HG03159 (cell line): ENCODE data around the gene MICAL3.

ENCODE experiments used
- ATAC-seq: cut with Tn5 transposase; IDR thresholded peaks from one replicate; pipeline ENCODE4 v1.9.1; 2021; ENCODE audit warnings: mild to moderate bottlenecking, moderate library complexity; ENCODE audit not compliant: unreplicated experiment

Gene MICAL3

GRCh38 chr22:17918840-17919239 lies 105.5 kb downstream of the MICAL3 start:
- no peak for ATAC-seq

- no peak for ATAC-seq
Observed at GRCh38 chr22:17917490-17917983, 106.8 kb downstream of the MICAL3 start.

GRCh38 chr22:17916226-17916889 lies 108.0 kb downstream of the MICAL3 start:
- no peak for ATAC-seq

- ATAC-seq: no peak
Observed at GRCh38 chr22:17915676-17916075, 108.7 kb downstream of the MICAL3 start.

- ATAC-seq: no peak
Observed at GRCh38 chr22:17915188-17915587, 109.2 kb downstream of the MICAL3 start.

GRCh38 chr22:17914474-17914873 lies 109.9 kb downstream of the MICAL3 start:
- ATAC-seq: no peak

GRCh38 chr22:17913801-17914347 lies 110.5 kb downstream of the MICAL3 start:
- ATAC-seq: no peak

- ATAC-seq: no peak
Observed at GRCh38 chr22:17912945-17913721, 111.2 kb downstream of the MICAL3 start.

- ATAC-seq: no peak
Observed at GRCh38 chr22:17911887-17912286, 112.5 kb downstream of the MICAL3 start.

- no peak for ATAC-seq
Observed at GRCh38 chr22:17911312-17911705, 113.1 kb downstream of the MICAL3 start.

- no peak for ATAC-seq
Observed at GRCh38 chr22:17910561-17911311, 113.6 kb downstream of the MICAL3 start.

GRCh38 chr22:17907748-17908051 lies 116.7 kb downstream of the MICAL3 start:
- ATAC-seq: no peak

GRCh38 chr22:17906978-17907747 lies 117.2 kb downstream of the MICAL3 start:
- ATAC-seq: no peak

- ATAC-seq: no peak
Observed at GRCh38 chr22:17905445-17905844, 118.9 kb downstream of the MICAL3 start.

GRCh38 chr22:17903564-17904295 lies 120.6 kb downstream of the MICAL3 start:
- ATAC-seq: no peak

- no peak for ATAC-seq
Observed at GRCh38 chr22:17902960-17903359, 121.4 kb downstream of the MICAL3 start.

GRCh38 chr22:17898375-17898774 lies 126.0 kb downstream of the MICAL3 start:
- no peak for ATAC-seq

- no peak for ATAC-seq
Observed at GRCh38 chr22:17897858-17898257, 126.5 kb downstream of the MICAL3 start.

- ATAC-seq: no peak
Observed at GRCh38 chr22:17897426-17897825, 126.9 kb downstream of the MICAL3 start.

- ATAC-seq: no peak
Observed at GRCh38 chr22:17896586-17896985, 127.8 kb downstream of the MICAL3 start.
